ENCODE results near the gene RFTN1.
"Not testable (repeated sequence)": the region's sequence is repeated elsewhere in the genome, so short reads cannot be mapped to it uniquely, and the experiment has no call there.

Gene RFTN1

DNA sequence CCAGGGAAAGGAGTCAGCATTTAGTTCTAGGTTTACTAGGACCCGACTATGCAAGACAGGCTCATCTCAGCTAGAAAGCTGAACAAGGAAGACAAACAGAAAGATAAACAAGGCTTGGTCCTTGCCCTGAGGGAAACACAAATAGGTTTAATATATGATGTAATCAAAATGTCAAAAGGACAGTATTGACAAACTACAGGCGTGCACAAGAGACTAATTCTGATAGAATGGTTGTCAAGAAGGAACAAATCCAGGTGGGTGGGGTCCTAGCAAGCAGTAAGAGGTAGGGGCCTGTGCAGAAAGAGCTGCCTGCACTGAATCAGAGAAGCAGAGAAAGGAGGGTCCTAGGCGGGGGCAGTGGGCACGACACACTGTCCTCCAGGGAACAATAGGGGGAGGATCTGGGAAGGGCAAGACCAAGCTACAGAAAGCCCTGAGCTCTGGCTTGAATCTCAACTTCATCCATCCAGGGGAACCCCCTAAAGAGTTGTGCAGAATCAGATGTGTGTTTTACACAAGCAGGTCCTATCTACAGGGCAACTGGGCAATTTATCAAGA lies 23.4 kb downstream of the RFTN1 start:
- Histone ChIP-seq H3K27me3 (ENCODE audit: control insufficient read depth, insufficient read depth, low read length) (no peaks in the 10 kb centered on the region), H3K36me3 (ENCODE audit: control insufficient read depth, insufficient read depth, low read length) (no peaks in the 10 kb centered on the region), H3K9me3 (ENCODE audit: control insufficient read depth, insufficient read depth, low read length) (no peaks in the 10 kb centered on the region), H3K4me1 (ENCODE audit: control insufficient read depth, insufficient read depth, low read length) (no peaks in the 10 kb centered on the region), H3K9ac (ENCODE audit: low read depth, low read length) (no peak overlapping the region), H3K4me3 (ENCODE audit: low read depth, low read length) (no peak overlapping the region)

DNA sequence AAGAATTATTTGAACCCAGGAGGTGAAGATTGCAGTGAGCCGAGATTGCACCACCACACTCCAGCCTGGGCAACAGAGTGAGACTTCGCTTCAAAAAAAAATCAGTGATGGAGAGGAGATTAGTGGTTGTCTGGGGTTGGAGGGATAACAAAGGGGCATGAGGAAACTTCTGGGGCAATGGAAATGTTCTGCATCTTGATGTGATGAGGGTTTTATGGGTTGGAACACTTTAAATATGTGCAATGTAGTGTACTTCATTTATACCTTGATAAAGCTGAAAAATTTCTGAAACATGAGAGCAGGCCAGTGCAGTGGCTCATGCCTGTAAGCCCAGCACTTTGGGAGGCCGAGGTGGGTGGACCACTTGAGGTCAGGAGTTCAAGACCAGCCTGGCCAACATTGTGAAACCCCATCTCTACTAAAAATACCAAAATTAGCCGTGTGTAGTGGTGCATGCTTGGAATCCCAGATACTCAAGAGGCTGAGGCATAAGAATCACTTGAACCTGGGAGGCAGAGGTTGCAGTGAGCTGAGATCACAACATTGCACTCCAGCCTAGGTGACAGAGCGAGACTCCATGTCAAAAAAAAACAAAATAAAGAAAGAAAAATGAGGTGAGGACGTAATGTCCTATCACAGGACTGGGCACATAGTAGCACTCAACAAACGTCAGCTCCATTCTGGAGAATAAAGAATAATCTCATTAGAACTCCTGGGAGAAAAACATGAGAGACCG lies 24.0 kb downstream of the RFTN1 start:
- H3K27me3 ChIP-seq (ENCODE audit: control insufficient read depth, insufficient read depth, low read length); H3K9me3 ChIP-seq (ENCODE audit: control insufficient read depth, insufficient read depth, low read length); H3K4me1 ChIP-seq (ENCODE audit: control insufficient read depth, insufficient read depth, low read length); H3K4me3 ChIP-seq (ENCODE audit: low read depth, low read length); H3K9ac ChIP-seq (ENCODE audit: low read depth, low read length); H3K36me3 ChIP-seq (ENCODE audit: control insufficient read depth, insufficient read depth, low read length): not testable (repeated sequence)

DNA sequence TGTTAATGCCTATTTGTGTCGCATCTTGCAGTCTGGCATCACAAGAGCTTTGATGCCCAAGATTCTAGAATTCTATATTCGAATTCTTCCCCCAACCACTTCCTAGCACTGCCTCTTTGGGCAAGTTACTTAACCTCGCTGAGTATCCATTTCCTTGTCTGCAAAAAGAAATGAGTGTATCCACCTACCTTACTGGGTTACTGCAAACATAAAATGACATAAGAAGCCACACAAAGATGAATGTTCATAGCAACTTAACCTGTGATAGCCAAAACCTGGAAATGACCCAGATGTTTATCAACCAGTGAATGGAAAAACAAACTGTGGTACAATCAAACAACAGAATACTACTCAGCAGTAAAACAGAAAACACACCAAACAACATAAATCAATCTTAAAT lies 24.9 kb downstream of the RFTN1 start:
- Histone ChIP-seq H3K9ac (ENCODE audit: low read depth, low read length) (no peak overlapping the region), H3K27me3 (ENCODE audit: control insufficient read depth, insufficient read depth, low read length) (no peaks in the 10 kb centered on the region), H3K9me3 (ENCODE audit: control insufficient read depth, insufficient read depth, low read length) (no peaks in the 10 kb centered on the region), H3K4me3 (ENCODE audit: low read depth, low read length) (no peak overlapping the region), H3K4me1 (ENCODE audit: control insufficient read depth, insufficient read depth, low read length) (no peaks in the 10 kb centered on the region), H3K36me3 (ENCODE audit: control insufficient read depth, insufficient read depth, low read length) (no peaks in the 10 kb centered on the region)

DNA sequence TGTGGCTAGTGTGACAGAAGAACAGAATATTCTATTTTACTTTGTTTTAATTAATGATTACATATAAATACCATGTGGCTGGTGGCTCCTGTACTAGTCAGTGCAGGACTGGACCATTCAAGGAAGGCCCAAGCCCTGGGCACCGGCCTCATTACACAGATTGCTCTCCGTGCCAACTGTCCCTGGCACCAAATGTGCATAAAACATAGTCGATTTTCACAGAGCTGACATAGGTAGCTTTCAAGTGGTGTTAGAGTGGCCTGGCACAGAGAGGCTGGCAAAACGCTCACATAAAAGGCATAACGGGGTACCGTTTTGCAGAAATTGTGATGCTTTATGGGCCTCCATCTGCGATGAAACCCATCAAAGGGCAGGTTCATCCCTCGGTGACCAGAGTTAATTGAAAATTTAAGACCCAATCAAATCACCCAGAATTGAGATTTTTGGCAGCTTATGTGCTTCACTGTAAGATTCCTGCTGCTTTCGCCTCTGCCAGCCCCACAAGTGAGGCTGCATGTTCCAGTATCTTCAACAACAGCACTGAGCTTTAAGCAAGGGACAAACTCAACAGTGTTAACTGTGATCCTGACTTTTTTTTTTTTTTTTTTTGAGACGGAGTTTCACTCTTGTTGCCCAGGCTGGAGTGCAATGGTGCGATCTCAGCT lies 25.9 kb downstream of the RFTN1 start:
- Histone ChIP-seq H3K4me3 (ENCODE audit: low read depth, low read length) (no peak overlapping the region), H3K27me3 (ENCODE audit: control insufficient read depth, insufficient read depth, low read length) (no peaks in the 10 kb centered on the region), H3K36me3 (ENCODE audit: control insufficient read depth, insufficient read depth, low read length) (no peaks in the 10 kb centered on the region), H3K9me3 (ENCODE audit: control insufficient read depth, insufficient read depth, low read length) (no peaks in the 10 kb centered on the region), H3K4me1 (ENCODE audit: control insufficient read depth, insufficient read depth, low read length) (peaks cover 6% of the 10 kb centered on the region), H3K9ac (ENCODE audit: low read depth, low read length) (no peak overlapping the region)

DNA sequence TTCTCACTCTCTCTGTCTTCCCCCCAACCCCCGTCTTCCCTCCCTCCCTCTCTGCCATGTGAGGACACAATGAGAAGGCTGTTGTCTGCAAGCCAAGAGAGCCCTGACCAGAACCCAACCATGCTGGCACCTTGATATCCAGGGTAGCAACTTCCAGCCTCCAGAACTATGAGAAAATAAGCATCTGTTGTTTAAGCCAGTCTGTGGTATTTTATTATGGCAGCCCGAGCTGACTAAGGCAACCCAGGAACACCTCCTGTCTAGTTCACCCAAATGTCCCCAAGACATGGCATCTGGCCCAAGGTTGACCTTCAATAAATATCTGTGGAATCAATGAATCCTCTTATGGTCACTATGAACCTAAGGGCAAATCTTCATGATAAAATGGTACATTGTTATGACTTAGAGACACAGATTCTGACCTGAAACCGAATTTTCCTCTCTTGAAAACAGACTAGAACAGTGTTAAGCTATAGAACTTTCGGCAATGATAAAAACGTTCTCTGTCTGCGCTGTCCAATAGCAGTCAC lies 26.5 kb downstream of the RFTN1 start:
- no peak overlapping the region for H3K9ac ChIP-seq (ENCODE audit: low read depth, low read length)
- H3K36me3 ChIP-seq (ENCODE audit: control insufficient read depth, insufficient read depth, low read length) = no peaks in the 10 kb centered on the region
- no peaks in the 10 kb centered on the region for H3K9me3 ChIP-seq (ENCODE audit: control insufficient read depth, insufficient read depth, low read length)
- H3K4me1 ChIP-seq (ENCODE audit: control insufficient read depth, insufficient read depth, low read length) = peaks cover 12% of the 10 kb centered on the region
- no peak overlapping the region for H3K4me3 ChIP-seq (ENCODE audit: low read depth, low read length)
- H3K27me3 ChIP-seq (ENCODE audit: control insufficient read depth, insufficient read depth, low read length) = peaks cover 4% of the 10 kb centered on the region

DNA sequence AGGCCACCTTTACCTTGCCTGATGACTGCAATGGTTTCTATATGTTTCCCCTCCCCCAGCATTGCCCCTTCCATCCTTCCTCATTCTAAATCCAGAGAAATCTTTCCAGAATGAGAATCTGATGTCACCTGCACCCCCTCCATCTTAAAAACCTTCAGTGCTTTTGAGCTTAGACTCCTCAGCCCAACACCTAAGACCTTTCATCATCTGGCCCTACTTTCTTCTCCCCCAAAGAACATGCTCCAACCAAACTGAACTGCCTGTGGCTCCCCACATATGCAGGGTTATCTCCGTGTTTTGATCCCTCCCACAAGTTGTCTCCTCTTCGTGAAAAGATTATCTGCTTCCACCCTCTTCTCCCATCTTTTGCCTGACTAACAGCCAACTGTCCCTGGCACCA lies 27.3 kb downstream of the RFTN1 start:
- Histone ChIP-seq H3K4me3 (ENCODE audit: low read depth, low read length) (no peak overlapping the region), H3K36me3 (ENCODE audit: control insufficient read depth, insufficient read depth, low read length) (no peaks in the 10 kb centered on the region), H3K9ac (ENCODE audit: low read depth, low read length) (no peak overlapping the region), H3K4me1 (ENCODE audit: control insufficient read depth, insufficient read depth, low read length) (peaks cover 12% of the 10 kb centered on the region), H3K9me3 (ENCODE audit: control insufficient read depth, insufficient read depth, low read length) (no peaks in the 10 kb centered on the region), H3K27me3 (ENCODE audit: control insufficient read depth, insufficient read depth, low read length) (peaks cover 4% of the 10 kb centered on the region)

DNA sequence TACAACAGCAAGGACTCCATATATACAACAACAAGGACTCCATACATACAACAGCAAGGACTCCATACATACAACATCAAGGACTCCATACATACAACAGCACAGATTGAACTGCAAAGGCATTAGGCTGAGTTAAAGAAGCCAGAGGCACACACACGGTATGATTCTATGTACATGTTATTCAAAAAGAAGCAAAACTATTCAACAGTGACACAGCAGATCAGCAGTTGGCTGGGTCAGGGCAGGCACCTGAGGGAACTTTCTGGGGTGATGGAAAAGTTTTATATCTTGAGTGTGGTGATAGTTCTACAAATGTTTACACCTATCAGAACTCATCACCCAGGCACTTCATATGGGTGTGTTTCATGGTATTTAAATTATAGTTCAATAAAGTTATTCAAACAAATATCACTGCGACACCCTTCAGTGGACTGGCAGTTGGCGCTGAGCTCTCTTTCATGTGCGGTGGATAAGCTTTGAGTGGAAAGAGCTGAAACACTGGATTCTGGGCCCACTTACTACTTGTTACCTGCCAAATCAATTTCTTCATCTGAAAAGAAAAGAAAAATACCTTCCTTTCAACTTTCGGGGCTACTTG lies 28.0 kb downstream of the RFTN1 start:
- H3K4me1 ChIP-seq (ENCODE audit: control insufficient read depth, insufficient read depth, low read length) = peaks cover 14% of the 10 kb centered on the region
- H3K36me3 ChIP-seq (ENCODE audit: control insufficient read depth, insufficient read depth, low read length) = no peaks in the 10 kb centered on the region

DNA sequence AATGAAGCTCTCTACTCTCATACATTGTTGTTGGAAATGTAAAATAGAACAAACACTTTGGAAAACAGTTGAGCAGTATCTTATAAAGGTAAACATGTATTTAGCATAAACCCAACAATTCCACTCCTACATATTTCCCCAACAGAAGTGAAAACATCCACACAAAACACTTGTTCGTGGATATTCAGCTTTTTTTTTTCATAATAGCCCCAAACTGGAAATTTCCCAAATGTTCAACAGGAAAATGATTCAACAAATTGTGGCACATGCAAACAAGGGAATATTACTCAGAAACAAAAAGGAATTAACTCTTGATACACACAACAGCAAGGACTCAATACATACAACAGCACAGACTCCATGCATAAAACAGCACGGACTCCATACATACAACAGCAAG lies 28.5 kb downstream of the RFTN1 start:
- H3K4me1 ChIP-seq (ENCODE audit: control insufficient read depth, insufficient read depth, low read length) = peaks cover 14% of the 10 kb centered on the region
- no peak overlapping the region for H3K4me3 ChIP-seq (ENCODE audit: low read depth, low read length)
- no peaks in the 10 kb centered on the region for H3K9me3 ChIP-seq (ENCODE audit: control insufficient read depth, insufficient read depth, low read length)
- peaks cover 4% of the 10 kb centered on the region for H3K27me3 ChIP-seq (ENCODE audit: control insufficient read depth, insufficient read depth, low read length)
- H3K9ac ChIP-seq (ENCODE audit: low read depth, low read length) = no peak overlapping the region
- no peaks in the 10 kb centered on the region for H3K36me3 ChIP-seq (ENCODE audit: control insufficient read depth, insufficient read depth, low read length)

More for the DNA sequence above, 28.0 kb downstream of the RFTN1 start:
- Histone ChIP-seq H3K4me3 (ENCODE audit: low read depth, low read length) (no peak overlapping the region), H3K9me3 (ENCODE audit: control insufficient read depth, insufficient read depth, low read length) (no peaks in the 10 kb centered on the region), H3K27me3 (ENCODE audit: control insufficient read depth, insufficient read depth, low read length) (peaks cover 4% of the 10 kb centered on the region), H3K9ac (ENCODE audit: low read depth, low read length) (no peak overlapping the region)

DNA sequence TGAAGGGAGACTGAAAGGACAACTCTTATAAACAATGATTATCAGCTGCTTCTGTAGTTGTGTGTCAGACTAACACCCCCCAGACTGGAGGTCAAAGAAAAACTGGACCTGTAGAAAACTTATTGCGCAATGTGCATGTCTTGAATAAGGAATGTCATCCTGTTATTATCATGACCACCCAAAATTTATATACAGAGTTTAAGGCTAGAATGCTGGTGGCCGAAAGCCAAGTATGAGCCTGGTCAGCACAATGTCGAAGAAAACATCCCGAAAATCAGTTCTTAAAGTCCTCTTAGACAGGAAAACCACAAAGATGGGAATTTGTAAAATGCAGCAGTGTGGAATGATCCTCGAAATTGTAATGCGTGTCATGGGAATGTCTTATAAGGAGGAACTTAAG lies 29.3 kb downstream of the RFTN1 start:
- Histone ChIP-seq H3K4me3 (ENCODE audit: low read depth, low read length) (no peak overlapping the region), H3K9ac (ENCODE audit: low read depth, low read length) (no peak overlapping the region), H3K4me1 (ENCODE audit: control insufficient read depth, insufficient read depth, low read length) (peaks cover 14% of the 10 kb centered on the region)

DNA sequence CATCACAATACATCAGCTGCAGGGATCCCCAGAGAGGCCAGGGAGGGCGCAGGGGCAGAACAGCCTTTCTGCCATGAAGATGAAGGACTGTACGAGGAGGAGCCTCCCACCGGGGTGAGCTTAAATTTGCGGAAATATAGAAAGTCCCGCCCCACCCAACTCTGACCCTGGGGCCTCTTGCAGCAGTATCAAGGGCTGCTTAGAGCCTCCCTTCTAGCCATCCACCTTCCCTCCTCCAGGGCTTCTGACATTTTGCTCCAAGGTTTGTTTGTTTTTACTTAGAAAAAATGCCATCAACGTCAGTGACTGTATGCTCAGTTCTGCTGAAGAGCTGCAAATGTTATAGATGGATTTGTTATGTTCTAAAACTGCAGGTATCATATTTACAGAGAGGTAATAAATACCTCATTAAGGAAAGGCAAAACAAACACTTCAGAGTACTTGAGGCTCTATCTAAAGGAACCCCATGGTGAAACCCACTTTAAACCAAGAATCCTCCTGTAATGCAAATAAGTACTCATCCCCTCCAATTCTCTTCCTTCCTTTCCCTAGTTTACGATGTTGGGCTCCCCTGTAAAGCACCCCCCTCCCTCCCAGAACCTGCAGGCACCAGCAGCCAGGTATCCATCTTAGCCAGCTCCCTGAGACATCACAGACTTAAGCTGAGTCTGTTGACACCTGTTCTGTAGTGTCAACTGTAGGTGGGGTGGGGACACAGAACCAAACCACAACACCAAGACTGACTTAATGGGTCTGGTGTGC lies 30.5 kb downstream of the RFTN1 start:
- Histone ChIP-seq H3K27me3 (ENCODE audit: control insufficient read depth, insufficient read depth, low read length) (peaks cover 4% of the 10 kb centered on the region), H3K4me3 (ENCODE audit: low read depth, low read length) (no peak overlapping the region), H3K36me3 (ENCODE audit: control insufficient read depth, insufficient read depth, low read length) (no peaks in the 10 kb centered on the region), H3K9ac (ENCODE audit: low read depth, low read length) (no peak overlapping the region), H3K4me1 (ENCODE audit: control insufficient read depth, insufficient read depth, low read length) (peaks cover 14% of the 10 kb centered on the region), H3K9me3 (ENCODE audit: control insufficient read depth, insufficient read depth, low read length) (no peaks in the 10 kb centered on the region)

More for the DNA sequence above, 29.3 kb downstream of the RFTN1 start:
- Histone ChIP-seq H3K36me3 (ENCODE audit: control insufficient read depth, insufficient read depth, low read length) (no peaks in the 10 kb centered on the region), H3K9me3 (ENCODE audit: control insufficient read depth, insufficient read depth, low read length) (no peaks in the 10 kb centered on the region), H3K27me3 (ENCODE audit: control insufficient read depth, insufficient read depth, low read length) (peaks cover 4% of the 10 kb centered on the region)

DNA sequence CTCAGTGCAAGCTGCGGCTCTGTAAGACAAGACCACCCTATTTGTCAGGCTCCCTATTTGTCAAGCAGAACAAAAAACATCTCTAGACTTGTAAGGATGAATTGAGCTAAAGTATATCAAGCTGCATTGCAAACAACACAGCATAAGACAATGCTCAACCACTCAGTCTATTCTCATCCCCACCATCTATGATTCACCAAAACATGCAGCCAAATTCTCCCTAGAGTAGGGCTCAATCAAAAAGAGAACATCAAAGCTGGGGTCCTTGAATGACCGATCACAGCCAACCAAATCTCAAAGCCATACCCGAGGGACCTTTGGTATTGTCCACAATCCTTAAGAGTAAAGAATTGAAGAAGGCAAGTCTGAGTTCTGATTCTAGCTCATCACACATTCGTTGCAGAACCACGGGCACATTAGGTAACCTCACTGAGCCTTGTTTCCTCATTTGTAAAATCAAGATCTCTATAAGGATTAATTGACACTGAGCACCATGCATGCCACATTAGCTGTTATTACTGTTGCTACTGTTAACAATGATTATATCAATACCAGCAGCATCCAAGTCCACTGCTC lies 31.2 kb downstream of the RFTN1 start:
- Histone ChIP-seq H3K4me1 (ENCODE audit: control insufficient read depth, insufficient read depth, low read length) (peaks cover 14% of the 10 kb centered on the region), H3K36me3 (ENCODE audit: control insufficient read depth, insufficient read depth, low read length) (no peaks in the 10 kb centered on the region), H3K27me3 (ENCODE audit: control insufficient read depth, insufficient read depth, low read length) (peaks cover 4% of the 10 kb centered on the region), H3K9me3 (ENCODE audit: control insufficient read depth, insufficient read depth, low read length) (no peaks in the 10 kb centered on the region), H3K9ac (ENCODE audit: low read depth, low read length) (no peak overlapping the region), H3K4me3 (ENCODE audit: low read depth, low read length) (no peak overlapping the region)

All from iPS-15b (cell line).